ENCODE results near the gene POLE3.
A peak's percentile ranks its signal among the peaks of the same experiment; 100 is the strongest.
"Not testable (repeated sequence)": the region's sequence is repeated elsewhere in the genome, so short reads cannot be mapped to it uniquely, and the experiment has no call there.

POLE3 gene

GRCh38 chr9:113401027-113401792 is 9.3 kb downstream of the POLE3 start, which contains the start of gene ALAD:
Gene ALAD (minus strand): TSS chr9:113401284. CDS start chr9:113393559, 7,725 bp downstream.
- DNase-seq: peak; percentile 100

- DNase-seq: no peak
Observed at GRCh38 chr9:113399646-113400200, 10.8 kb downstream of the POLE3 start.

- no peak for DNase-seq
Observed at GRCh38 chr9:113398796-113399195, 11.7 kb downstream of the POLE3 start.

DNA sequence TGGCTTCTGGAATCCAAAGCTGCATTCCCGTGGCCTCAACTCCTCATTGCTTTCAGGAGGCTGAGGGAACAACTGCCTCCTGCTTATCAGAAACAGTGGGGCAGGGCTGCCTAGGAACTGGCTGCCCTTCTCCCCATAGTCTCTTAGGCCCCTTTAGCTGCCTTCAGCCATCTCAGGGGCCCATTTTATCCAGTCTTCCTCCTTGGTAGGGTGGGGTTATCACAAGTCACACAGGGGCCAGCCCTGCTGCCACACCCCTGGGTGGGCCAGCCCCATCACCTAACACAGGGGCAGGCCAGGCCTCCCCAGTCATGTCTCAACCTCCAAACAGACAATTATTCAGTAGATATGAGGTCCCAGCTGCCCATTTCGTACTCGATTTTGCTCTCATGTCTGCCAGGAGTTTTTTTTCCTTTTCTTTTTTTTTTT is 13.3 kb downstream of the POLE3 start:
- no peak for DNase-seq

- DNase-seq: no peak
Observed at GRCh38 chr9:113395000-113395861, 15.2 kb downstream of the POLE3 start.

DNA sequence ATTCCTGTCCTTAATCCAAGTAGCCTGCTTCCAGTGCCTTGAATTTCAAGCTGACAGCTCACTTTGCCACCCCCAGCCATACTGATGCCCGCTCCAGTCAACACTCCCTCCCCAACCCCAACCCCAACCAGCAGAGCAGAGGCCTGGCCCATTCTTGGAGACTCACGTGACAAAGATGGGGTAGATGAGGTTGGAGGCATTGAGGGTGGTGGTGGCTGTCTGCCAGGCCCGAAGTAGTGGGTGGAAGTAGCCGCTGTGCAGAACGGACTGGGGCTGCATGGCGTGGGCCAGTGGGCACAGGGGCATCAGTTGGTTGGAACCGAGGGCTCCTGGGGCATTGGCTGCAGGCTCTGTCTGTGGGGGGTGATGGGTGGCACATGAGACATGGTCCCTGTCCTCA is 17.2 kb downstream of the POLE3 start:
- no peak for DNase-seq

GRCh38 chr9:113391917-113392316 is 18.6 kb downstream of the POLE3 start:
- no peak for DNase-seq

DNA sequence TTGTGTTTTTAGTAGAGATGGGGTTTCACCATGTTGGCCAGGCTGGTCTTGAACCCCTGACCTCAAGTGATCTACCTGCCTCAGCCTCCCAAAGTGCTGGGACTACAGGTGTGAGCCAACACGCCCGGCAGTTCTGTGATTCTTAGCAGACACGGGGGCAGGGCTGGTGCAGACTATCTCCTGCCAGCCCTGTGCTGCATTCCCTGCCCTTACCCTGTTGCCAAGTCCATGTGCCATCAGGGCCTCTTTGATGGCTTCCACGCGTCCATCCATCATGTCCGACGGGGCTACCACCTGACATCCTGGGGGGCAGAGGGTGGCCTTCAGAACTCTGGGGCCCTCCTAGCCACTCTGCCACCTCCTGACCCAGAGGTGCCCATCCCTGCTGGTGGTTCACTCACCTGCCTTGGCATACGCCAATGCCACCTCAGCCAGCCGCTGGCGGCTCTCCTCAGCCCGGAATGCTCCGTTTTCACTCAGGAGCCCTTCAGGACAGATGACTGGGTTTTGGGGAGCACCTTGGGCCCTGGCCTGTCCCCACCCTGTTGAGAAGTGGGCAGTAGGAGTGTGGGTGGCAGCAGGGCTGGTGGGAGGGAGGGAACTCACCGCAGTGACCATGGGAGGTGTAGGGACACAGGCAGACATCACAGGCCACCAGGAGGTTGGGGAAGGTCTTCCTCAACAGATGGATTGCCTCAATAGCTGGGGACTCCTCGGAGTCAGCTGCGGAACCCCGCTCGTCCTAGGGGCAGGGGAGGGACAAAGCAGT is 20.1 kb downstream of the POLE3 start:
- no peak for DNase-seq

GRCh38 chr9:113389451-113389850 is 21.0 kb downstream of the POLE3 start:
- no peak for DNase-seq

GRCh38 chr9:113388833-113389232 is 21.6 kb downstream of the POLE3 start:
- DNase-seq: no peak

- no peak for DNase-seq
Observed at GRCh38 chr9:113387560-113388230, 22.8 kb downstream of the POLE3 start.

GRCh38 chr9:113386571-113387393 is 23.7 kb downstream of the POLE3 start:
- DNase-seq: peak; percentile 15 to 40 (median 36)

DNA sequence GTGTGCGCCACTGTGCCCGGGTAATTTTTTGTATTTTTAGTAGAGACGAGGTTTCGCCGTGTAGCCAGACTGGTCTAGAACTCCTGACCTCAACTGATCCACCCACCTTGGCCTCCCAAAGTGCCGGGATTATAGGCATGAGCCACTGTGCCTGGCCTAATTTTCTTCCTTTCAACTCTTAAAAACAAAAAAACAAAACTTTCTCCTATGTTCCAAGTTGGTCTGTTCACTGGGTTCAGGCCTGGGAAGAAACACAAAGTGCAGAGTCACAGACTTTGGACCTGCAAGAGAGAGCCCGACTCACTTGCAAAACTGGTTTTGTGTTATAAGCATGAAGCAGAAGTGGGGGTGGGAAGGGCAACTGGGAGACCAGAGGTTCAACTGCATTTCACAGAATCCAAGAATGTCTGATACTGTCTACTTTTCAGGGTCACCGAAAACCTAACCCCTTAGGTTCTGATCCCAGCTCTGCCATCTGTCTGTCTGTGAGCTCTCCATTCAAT is 28.5 kb downstream of the POLE3 start:
- DNase-seq: no peak

DNA sequence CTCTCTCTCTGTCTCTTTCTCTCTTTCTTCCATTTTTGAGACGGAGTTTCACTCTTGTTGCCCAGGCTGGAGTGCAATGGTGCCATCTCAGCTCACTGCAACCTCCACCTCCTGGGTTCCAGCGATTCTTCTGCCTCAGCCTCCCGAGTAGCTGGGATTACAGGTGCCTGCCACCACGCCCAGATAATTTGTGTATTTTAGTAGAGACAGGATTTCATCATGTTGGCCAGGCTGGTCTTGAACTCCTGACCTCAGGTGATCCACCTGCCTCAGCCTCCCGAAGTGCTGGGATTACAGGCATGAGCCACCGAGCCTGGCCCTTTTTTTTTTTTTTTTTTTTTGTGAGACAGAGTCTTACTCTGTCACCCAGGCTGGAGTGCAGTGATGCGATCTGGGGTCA is 29.0 kb downstream of the POLE3 start:
- not testable (repeated sequence) for DNase-seq

- no peak for DNase-seq
Observed at GRCh38 chr9:113380869-113381378, 29.6 kb downstream of the POLE3 start.

DNA sequence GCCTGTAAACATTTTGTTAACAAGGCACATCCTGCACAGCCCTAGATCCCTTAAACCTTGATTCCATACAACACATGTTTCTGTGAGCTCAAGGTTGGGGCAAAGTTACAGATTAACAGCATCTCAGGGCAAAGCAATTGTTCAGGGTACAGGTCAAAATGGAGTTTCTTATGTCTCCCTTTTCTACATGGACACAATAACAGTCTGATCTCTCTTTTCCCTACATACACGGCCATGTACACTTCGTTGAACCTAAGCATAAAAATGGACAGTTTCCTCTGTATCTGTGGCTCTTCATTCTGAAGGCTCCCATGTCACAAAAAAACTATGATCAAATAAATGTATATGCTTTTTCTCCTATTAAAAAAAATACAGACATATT is 30.7 kb downstream of the POLE3 start:
- not testable (repeated sequence) for DNase-seq

- DNase-seq: not testable (repeated sequence)
Observed at GRCh38 chr9:113379094-113379828, 31.2 kb downstream of the POLE3 start.

DNA sequence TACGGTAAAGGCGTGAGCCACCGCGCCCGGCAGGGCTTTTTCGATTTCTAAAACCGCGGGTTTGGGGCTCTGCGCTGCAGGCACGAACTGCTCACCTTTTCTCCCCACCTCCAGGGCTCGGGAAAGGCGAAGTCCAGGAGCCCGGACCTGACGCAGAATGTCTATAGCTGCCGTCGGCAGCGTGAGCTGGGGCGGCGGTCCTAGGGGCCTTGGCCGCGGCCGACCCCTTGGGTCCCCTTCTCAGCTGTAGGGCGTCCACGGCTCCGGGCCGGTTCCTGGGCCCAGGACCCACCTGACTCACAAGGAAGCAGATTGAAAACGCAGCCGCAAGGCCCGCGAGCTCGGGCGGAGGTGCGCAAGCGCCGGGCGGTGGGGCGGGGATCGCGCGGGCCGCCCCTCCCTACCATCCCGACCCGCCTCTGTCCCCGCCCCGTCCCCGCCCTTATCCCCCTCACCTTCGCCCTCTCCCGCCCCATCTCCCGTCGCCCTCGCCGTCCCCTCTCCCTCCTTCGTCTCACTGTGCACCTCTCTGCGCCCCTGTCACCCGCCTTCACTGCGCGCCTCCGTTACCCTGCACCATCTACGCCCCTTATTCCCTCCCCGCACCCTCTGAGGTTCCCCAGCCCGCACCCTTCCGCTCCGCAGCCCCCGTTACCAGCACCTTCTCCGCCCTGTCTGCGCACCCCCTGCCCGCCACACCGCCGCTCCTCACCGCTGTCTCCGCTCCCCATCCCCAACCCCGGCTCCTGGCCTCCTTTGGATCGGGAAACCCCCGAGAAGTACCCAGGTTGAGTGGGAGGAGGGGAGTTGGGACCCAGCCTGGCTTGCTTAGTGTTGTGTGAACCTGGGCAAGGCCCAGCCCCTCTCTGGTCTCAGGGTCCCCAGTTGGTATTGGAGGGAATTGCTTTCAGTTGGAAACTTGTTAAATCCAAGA is 33.6 kb downstream of the POLE3 start, which contains the start of gene HDHD3:
TSS of gene HDHD3 (minus strand) at position 353 of the 934 bp plus-strand sequence. CDS start 2,632 bp downstream, outside the sequence.
- DNase-seq: peak; percentile 72 to 87 (median 75)

Data from suppressor macrophage treated with lipopolysaccharide for 1 hour (primary cell).